Esophagus squamous epithelium (tissue), 4 donors: ENCODE data around the gene B3GALT5.

Source experiments
- POLR2A ChIP-seq, 4 donors: fragments of 450-650 bp; IDR thresholded peaks; one replicate each; pipeline ENCODE4 v1.6.1; 2017; ENCODE audit warnings: antibody characterized with exemption in 4 of 4, mild to moderate bottlenecking in 4 of 4, moderate library complexity in 3 of 4
- TF ChIP-seq, protein P1 (sequence below), 6 experiments: fragments of 450-650 bp in 4 of 6; fragments of 200-600 bp in 2 of 6; sonication (generic) in 2 of 6; IDR thresholded peaks; one replicate each; pipeline ENCODE4 v1.5.1; 2016 to 2019; ENCODE audit warnings: antibody characterized with exemption in 6 of 6, mild to moderate bottlenecking in 4 of 6, moderate library complexity in 4 of 6

DNA sequence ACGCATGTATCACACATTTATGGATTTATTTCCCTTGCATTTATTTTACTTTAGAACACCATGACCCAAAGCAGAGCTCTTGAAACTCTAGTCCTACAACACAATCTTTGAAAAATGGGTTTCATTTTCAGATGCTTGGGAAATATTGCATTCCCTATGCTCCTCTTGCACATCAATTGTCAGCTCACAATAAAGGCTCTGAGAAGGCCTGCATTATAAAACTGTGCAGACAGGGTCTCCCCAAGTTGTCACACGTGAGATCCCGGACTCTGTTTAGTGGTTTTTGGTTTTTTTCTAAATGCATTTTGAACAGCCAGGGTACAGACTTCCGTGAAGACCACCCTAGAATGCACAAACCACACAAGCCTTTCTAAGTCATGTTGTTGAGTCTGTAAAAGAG is 9.9 kb upstream of the B3GALT5 start:
- TF ChIP-seq, protein P1, sequence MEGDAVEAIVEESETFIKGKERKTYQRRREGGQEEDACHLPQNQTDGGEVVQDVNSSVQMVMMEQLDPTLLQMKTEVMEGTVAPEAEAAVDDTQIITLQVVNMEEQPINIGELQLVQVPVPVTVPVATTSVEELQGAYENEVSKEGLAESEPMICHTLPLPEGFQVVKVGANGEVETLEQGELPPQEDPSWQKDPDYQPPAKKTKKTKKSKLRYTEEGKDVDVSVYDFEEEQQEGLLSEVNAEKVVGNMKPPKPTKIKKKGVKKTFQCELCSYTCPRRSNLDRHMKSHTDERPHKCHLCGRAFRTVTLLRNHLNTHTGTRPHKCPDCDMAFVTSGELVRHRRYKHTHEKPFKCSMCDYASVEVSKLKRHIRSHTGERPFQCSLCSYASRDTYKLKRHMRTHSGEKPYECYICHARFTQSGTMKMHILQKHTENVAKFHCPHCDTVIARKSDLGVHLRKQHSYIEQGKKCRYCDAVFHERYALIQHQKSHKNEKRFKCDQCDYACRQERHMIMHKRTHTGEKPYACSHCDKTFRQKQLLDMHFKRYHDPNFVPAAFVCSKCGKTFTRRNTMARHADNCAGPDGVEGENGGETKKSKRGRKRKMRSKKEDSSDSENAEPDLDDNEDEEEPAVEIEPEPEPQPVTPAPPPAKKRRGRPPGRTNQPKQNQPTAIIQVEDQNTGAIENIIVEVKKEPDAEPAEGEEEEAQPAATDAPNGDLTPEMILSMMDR (IDR thresholded peaks at IDR 0.05): no peak
- TF ChIP-seq POLR2A (IDR thresholded peaks at IDR 0.05): no peak
